NCI-H1417 treated with DMSO at 0.1 percent for 48 hours (cell line): Measurements from ENCODE around the gene ITGA5.

Source experiments
- DNase-seq: peaks from one replicate; lab custom pipeline; 2025; lab: John Stamatoyannopoulos, UW

The ITGA5 gene

GRCh38 chr12:54389134-54389508, 29.9 kb downstream of the ITGA5 start:
- no peak for DNase-seq

DNA sequence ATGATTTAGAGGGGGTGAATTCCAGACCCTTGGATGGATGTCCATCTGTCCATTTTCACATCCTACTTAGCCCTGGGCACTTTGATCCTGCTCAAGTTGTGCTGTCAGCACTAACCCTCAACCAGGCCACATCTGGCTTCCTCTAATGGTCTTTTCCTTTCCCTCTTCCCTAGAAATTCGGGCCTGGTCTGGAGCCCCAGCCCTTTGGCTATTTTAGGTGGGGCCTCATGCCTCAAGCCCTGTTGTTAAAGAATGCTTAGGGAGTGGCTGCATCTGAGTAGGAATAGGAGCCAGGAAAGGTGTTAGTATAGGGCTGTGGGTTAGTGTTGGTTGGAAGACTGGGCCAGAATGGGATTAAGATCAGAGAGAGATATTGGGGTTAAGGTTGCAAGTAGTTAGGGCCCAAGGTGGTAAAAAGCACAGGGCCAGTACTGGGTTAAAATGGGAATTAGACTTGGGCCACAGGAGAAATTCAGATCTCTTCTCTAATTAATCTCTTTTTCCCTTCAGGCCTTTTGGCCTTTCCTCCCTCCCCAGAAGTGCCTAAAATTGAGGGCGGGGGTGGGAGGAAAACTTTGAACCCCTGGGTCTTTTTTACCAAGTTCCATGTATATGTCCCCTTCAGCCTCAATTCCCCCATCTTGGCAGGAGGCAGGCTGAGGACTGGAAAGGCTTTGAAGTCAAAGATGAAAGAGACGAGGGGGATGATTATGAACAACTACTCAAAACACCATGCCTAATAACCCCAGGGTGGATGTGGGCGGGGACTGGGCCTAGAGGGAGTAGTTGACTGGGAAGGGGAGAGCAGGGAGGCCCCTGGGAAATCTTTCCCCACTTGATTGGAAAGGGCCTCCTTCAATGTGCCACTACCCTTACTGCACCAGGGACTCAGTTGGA, 30.6 kb downstream of the ITGA5 start:
- no peak for DNase-seq

DNA sequence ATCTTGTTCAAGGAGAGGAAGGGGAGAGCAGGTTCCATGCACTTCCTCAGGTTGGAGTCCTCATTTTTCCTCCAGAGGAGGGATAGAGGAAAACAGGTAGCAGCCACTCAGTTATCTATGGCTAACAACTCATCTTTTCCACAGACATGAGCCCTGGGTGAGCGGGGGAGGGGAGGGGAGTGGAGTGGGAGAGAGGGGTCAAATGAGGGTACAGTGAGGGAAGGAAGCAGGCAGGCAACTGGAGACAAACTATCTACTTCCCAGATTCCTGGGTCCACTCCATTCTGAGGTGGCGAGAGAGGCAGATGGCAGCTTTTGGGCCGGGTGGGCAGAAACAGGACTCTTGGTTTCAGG, 32.0 kb downstream of the ITGA5 start:
- no peak for DNase-seq

DNA sequence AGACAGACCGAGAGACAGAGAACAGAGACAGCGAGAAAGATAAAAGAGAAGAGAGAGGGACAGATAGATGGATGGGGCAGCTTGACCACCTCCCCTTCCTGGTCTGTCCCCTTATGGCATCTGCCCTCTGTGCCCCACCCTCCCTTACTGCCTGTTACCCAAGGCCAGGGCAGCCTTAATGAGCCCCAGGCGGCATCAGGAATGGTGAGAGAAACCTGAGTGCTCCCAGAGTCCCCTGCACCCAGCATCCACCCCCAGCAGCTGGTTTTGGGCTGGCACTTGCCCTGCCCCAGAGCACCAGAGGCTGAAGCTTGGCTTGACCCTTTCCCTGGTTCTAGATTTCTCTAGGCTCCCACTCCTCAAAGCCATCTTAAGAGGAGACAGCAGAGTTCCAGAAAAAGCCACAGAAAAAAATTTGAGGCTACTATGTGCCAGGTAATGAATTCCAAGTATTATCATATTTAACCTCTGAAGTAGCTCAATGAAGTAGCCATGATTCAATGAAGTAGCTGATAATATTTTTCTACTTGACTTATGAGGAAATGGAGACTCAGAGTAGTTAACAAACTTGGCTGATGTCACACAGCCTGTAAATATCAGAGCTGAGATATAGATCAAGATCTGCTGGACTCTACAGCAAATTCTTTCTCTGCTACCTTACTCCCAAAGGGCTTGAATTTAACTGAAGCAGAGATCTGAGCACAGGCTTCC, 32.5 kb downstream of the ITGA5 start:
- DNase-seq: no peak

DNA sequence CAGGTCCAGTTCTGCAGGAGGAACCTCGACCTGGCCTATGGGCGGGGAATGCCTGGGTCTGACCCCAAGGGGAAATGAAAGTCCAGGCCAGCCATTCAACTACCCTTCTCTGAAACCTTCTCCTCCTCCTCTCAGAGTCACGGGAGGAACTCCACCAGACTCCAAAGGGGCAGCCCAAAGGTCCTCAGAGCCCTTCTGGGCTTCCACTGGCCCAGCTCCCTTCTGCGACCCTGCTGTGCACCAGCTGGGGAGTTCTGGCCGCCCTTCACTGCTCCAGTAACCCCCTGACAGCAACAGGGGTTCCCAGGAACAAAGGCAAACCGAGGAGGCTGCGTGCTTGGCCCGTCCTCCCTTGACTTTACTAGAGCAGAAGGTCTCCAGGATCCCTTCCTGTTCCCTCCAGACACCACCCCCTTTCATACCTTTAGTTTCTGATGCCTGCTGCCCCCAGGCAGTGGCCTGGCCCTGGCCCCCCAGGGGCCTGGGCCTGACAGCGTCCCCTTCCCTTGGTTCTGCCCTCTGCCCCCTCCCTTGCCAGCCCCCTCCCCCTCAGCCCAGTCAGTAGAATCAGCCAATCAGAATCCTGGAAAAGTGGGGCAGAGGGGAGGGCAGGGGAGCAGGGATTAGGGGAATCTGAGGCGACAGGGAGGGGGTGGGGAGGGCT, 33.7 kb downstream of the ITGA5 start:
- no peak for DNase-seq

- no peak for DNase-seq
Observed at GRCh38 chr12:54384591-54385041, 34.5 kb downstream of the ITGA5 start, which contains the start of gene ZNF385A. Gene ZNF385A, minus strand, starts transcription at chr12:54384733. Its CDS starts 219 bp downstream, at chr12:54384514.

- DNase-seq: no peak
Observed at GRCh38 chr12:54383041-54383609, 35.9 kb downstream of the ITGA5 start.

- no peak for DNase-seq
Observed at GRCh38 chr12:54381136-54381535, 37.9 kb downstream of the ITGA5 start.

DNA sequence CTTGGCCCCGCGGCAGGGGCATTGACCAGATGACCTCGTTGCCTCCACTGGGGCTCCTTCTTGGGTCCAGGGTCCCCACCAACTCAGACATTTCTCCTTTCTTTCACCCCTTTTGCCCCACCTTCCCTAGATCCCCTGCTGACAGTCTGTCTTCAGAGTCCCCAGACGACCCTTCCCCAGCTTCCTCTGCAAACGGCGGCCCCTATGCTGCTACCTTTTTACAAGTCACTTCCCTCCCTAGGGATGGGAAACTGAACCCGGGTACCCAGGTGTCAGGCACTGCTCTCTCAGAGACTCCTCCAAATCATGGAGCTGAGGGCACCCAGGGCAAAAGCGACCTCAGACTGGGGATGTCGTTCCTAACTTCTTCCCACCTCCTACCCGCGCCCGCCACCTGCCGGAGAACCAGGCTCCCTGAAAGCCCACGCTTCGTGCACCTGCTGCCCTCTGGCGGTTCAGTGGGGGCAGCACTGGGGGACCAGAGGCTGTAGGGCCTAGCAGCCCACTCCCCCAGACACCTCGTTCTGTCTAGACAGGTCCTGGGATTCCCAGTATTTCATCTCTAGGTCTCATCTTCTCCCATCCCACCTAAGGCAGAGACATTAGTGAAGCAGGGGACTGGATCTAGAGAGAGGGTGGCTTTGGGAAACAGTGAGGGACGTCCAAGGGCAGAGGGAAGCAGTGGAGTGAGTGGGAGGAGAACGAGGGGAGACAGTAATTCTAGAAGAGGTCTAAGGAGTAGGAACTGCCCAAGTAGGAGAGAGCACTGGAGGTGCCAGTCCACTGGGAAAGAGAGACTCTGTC, 39.5 kb downstream of the ITGA5 start:
- DNase-seq: no peak

DNA sequence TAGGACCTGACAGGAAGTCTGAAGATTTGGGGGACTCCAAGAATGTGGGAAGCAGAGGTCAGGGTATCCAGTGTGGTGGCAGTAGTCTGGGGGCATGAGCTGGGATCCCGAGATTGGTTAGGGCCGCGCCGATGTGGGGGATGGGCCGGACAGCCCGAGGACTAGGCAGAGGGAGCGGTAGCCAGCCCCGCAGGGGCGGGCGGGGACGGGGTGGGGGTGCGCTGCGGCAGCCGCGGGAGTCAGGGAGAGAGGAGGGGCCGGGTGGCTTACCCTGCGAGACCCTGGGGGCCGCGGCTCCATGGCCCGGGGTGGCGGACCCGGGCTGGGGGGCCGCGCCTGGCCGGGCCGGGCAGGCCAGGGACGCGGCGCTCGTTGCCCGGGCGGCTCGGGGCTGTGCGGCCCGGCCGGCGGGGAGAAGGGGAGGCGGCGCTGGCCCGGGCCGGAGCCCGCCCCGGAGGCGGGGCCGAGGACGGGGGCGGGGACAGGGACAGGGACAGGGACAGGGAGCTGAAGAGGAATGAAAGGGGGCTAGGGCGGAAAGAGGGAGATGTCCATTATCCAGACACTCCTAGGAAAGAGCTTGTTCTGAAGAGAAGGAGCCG, 40.2 kb downstream of the ITGA5 start:
- DNase-seq: no peak

- DNase-seq: no peak
Observed at GRCh38 chr12:54377797-54378515, 41.1 kb downstream of the ITGA5 start.

DNA sequence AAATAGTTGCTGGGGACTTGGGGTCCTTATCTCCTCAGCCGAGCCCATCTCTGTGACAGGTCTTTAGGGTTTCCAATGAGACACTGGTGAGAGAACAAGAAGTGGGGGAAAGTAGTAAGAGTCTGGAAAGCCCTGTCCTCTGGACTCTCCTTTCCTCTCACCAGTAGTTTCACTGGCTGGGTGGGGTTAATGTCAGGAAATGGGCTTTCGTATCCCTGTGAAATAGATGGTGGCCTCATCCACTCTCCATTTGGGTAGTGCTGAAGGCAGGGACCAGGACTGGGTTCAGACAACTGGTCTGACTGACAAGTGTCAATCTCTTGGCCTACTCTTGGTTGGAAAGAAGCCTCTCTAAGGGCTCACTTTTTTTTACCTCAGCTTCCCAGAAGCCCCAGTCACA, 42.1 kb downstream of the ITGA5 start:
- no peak for DNase-seq

GRCh38 chr12:54376596-54376995, 42.5 kb downstream of the ITGA5 start:
- no peak for DNase-seq

DNA sequence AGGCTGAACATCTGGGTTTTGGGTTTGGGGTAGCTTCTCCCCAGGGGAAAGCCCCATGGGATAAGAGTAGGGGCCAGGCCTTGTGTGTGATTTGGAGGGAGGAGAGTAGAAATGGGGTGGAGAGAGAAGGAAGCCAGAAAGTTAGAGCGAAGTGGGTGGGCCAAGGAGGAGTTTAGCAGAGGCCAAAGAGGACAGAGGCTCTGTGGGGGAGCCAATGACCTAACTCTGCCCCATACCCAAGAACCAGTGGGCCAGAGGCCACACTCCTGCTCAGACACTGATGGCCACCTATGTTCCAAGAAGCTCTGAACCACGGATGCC, 43.8 kb downstream of the ITGA5 start:
- no peak for DNase-seq

DNA sequence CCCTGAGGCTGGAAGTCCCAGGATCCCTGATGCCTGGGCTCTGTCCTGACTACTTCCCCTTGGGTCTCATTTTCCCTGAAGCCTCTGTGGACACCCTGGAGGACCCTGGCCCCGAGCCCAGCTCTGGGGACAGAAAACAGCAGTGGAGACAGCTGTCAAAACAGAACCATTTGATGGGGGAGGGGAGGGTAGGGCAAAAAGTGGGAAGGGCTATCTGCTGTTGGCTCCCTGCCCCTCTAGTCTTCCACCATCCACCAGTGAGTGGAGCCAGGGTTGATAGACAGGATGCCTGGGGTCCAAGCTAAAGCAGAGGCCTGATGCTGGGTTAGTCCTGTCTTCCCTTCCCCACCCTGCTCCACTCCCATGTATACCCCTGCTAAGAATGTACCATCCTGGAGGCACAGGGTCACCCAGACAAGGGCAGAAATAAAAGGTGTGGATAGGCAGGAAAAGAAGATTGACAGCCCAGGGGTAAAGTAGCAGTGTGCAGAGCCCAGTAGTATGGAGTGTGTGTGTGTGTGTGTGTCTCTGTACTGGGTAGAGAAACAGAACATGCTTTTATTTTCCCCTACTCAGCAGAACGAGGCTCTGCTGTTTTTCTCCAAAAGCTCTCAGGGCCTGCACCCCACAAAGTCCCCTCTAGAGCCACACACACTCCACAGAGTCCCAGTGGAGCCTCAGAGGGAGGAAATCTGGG, 44.4 kb downstream of the ITGA5 start:
- no peak for DNase-seq

DNA sequence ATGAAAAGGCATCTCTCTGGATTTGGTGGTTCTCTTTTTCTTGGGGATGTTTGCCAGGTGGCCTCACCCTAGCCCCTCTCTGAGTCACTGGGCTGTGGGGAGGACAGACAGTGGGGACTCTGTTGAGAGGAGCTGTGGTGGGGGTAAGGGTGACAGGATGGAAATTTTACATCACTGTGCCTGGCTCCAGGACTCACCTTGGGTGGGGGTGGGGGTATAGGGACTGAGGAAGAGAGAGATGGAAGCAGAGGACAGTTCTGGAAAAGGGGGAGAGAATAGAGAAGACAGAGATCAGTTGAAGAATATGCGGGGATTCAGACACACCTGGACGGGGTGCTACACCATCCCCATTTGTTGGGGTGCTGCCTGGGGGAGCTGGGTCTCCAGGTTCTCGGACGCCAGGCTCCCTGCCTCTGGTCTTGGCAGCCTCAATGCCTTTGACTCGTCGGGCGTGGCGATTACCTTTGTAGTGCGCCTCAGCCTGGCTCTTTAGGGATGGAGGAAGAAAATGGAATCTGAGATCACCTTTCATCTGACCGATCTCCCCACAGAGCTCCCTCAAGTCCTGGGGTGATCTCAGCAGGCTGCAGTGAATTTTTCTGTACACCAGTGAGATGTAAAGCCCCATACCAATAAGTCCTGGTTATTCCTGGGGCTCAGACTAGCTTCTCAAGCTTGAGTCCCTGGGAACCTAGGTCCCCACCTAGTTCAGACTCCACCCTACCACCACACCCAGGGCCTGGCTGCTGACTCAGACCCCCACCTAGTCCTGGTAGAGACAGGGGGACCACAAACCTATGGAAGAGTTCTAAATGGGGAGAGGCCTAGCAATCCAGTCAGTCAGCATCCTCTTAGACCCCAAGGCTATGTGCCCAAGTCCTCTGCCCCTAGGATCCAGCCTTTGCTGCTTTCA, 45.2 kb downstream of the ITGA5 start:
- no peak for DNase-seq

DNA sequence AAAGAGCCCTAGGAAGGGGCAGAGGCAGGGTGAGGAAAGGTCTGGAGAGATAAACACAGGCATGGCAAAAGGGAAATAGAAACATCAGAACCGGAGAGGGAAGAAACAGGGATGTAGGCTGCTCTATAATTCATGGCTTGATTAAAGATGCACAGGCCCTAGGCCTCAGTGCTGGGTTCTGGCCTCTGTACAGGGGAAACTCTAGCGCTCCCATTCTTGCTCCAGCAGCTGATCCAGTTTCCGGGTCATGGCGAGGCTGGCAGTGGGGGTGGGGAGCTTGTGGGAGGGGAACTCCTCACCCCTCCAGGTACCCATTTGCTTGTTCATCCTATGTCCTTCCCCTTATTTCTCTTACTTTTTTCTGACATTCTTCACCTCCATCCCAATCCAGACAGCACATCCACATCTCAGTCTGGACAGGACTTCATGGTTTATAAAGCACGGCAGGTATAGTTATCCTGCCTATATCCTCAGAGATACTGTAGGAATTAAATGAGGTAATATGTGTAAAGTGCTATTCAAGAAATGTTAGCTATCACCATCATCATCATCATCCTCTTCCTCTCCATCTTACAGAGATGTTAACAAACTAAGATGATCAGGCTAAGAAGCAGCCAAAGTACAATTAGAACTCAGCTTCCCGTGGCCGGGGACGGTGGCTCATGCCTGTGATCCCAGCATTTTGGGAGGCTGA, 46.8 kb downstream of the ITGA5 start:
- DNase-seq: no peak
